HG03571 (cell line): Measurements from ENCODE around the gene ITPKB.
"Not testable (repeated sequence)": the region's sequence is repeated elsewhere in the genome, so short reads cannot be mapped to it uniquely, and the experiment has no call there.

Experiments
- ATAC-seq: cut with Tn5 transposase; IDR thresholded peaks from one replicate; pipeline ENCODE4 v1.9.1; 2021; ENCODE audit not compliant: unreplicated experiment

Gene ITPKB

GRCh38 chr1:226641671-226642231 lies 97.3 kb downstream of the ITPKB start:
- ATAC-seq = no peak

GRCh38 chr1:226640321-226641136 lies 98.6 kb downstream of the ITPKB start:
- no peak for ATAC-seq

- no peak for ATAC-seq
Observed at GRCh38 chr1:226639631-226640061, 99.4 kb downstream of the ITPKB start.

GRCh38 chr1:226639206-226639605 lies 99.9 kb downstream of the ITPKB start:
- not testable (repeated sequence) for ATAC-seq

DNA sequence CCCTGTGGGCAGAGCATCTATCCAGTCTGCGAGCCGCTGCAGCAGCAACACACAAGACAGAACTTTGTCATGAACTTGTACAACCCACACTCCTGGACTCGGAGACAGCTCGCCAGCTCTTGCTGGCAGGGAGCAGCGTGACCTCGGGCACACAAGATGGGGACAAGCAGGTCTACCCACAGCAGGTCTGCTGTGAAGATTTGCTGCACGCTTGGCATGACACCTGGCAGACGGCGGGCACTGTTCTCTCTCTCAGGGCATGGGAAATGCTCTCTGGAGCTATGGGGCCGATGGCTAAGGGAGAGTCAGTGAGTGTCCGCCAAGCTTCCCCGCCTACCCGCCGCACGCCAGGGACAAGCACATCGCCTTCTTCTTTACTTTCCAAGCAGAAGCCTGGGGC lies 100.5 kb downstream of the ITPKB start:
- no peak for ATAC-seq

DNA sequence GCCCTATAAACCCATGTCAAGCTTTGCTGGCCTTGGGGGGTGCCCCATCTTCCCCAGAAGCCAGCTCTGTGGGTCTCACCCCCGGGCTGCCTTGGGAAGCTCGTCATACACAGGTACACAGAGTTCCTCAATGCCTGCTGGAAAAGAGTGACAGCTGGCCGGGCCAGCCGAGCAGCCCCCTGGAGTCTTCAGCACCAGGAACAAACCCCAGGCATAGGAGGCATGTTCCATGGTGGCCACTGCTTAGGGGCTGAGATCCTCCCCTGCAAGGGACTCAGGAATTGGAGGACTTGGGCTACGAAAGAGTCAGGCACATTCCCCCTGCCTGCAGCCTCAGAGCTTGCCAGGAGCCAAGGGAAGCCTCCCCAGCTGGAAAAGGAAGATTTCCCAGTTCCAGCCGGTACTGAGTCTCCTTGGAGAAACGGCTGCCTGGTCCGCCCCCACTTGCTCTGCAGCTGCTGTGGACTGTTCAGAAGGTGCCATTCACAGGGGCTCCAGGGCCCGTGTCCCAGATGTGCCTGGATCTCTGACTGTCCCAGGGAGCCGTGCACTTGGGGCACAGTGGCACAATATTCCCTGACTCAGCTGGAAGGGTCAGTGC lies 101.0 kb downstream of the ITPKB start:
- ATAC-seq = no peak

DNA sequence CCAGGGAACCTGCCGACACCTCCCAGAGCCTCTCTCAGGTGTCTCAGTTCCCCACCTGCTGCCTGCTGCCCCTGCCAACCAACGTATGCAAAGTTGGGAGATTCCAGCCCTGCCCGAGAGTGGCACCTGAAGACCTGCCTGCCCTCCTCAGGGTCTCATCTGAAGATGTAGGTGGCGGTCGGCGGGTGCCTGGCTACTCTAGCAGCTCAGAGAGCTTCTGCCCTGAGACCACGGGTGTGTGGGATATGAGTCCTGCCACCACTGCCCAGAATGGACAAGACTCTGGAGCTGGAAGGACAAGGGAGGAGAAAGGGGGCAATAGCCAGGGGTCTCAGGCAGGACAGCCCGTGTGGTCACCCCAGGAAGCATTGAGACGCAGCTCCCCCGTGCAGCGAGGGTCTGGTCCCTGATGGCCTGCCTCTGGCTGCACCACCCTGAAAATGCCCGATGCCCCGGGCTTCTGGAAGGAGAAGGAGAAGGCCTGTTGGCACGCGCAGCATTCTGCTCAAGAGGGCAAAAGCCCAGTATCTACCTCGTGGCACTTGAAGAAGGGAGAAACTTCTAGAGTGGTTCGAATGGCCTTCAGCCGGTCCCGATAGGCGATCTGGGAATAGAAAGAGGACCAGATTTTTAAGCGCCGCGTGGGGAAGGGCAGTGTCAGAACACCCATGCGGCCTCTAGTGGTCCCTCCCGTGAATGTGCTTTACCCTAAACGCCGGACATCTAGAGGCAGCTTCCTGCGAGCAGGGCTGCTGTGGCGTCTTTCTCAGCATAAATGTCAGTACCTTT lies 101.7 kb downstream of the ITPKB start:
- no peak for ATAC-seq

GRCh38 chr1:226636847-226637096 lies 102.3 kb downstream of the ITPKB start:
- ATAC-seq = no peak

DNA sequence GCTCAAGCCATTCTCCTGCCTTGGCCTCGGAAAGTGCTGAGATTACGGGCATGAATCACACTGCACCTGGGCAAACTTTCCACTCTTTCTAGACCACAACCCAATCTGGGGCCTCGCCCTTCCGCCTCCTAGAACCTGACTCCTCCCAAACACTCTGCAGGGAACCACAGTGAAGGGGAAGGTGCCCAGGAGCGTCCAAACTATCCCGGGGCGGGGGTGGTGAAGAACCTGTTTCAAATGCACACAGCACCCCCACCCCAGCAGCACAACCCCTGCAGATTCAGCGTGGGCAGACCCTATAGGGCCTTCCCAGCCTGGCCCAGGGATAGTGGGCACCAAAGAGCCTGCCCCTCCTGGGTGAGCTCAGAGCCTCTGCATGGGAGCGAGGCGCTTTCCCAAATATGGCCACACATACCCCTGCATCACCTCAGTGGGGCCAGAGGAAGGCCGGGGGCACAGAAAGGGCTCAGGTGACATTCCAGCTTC lies 103.6 kb downstream of the ITPKB start:
- ATAC-seq = no peak

DNA sequence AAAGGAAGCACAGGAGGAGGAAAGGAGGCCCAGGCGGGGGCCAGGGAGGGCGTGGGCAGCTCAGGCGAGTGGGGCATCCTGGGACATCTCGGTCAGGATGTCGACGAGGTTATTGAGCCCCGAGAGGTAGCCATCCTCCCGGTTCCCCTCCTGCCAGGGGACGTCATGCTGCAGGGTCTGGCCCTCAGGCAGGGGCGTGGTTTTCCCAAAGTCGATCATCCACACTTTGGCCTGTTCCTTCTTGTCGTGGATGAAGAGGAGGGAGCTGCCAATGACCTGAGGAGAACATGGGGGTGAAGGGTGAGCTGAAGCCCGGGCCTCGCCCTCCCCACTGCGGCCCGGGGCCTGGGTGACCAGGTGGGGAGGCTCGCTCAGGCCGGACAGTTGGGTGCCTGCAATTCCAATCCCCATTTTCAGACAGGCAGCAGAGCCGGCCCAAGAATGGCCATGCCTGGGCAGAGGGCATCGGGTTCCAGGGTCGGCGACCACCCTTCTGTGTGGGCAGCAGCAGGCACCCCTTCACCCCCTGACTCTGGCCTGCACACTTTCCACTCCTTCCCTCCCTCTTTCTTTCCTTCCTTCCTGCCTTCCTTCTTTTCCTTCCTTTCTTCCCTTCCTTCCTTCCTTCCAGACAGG lies 104.4 kb downstream of the ITPKB start:
- no peak for ATAC-seq

DNA sequence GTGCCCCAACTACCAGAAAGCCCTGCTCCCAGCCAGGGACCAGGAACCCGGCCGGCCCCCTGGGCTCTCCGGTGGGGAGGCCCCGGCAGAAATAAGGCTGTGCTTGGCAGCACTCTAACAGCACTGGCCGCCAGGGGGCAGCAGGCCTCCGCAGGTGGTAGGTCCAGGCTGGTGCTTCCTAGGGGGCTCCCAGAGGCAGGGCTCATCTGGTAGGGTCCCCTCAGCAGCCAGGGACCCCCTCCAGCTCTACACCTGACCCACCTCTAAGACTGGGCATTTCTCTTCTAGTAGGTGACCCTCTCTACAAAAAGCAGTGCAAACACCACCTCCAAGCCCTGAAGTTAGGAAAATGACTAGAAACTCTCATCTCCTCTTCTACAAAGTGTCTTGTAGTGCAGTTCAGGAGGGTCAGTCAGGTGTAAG lies 104.9 kb downstream of the ITPKB start:
- ATAC-seq = peak; percentile 72

DNA sequence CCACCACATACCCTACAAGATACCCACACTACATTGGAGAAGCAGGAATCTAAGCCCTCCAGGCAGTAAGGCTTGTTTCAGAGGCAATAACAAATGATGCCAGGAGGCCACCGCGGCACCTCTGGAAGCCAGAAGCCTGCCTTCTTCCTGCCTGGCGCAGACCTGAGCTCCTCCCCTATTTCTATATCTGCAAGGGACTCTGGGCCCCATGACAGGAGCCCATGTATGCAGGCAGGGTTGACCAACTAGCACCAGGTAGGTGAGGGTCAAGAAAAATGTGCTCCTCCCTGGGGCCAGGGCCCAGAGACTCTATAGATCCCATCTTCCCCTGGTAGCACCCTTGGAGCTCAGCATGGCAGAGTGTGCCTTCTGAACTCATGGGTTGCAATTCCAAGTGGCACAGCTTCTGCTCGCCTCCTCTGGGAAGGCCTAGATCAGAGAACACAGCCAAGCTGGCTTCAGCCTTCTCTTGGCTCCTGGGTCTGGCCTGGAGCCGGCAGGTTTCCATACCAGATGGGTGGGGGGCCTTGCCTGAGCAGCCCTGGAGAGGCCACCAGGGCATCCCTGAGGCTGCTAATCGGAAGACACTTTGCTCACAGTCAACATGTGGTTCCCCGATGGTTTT lies 105.4 kb downstream of the ITPKB start:
- ATAC-seq = no peak

- ATAC-seq = no peak
Observed at GRCh38 chr1:226632922-226633351, 106.1 kb downstream of the ITPKB start.

DNA sequence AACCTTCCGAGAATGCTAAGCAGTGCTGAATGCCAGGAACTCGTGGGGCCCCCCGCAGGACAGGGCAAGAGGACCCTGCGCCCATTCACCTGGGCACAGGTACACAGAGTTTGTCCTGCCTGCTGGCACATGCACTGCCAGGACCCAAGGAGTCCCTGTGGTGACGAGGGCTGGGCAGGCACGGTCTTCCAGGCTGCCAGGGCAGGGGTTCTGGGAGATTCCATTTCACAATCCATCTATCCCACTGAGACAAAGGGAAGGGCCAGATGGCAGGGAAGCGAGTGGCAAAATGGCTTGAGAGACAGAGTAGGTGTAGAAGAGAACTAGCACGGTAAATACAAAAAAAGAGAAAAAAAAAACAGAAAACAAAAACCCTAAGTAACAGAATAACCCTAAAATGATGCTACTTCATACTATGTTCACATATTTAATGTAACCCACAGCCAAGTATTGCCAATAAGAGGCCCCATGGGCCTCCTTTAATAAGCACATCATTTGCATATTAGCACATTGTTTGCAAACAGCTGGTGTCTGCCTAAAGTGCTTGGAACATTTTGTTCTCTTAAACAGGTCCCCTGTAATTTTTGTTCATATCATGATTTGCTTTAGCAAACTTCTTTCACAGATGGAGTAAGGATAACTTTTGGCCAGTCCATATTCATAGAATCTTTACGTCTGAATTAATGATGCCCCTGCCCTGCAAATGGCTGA lies 106.8 kb downstream of the ITPKB start:
- no peak for ATAC-seq

- no peak for ATAC-seq
Observed at GRCh38 chr1:226631229-226632000, 107.7 kb downstream of the ITPKB start.

- no peak for ATAC-seq
Observed at GRCh38 chr1:226630592-226630991, 108.5 kb downstream of the ITPKB start.

DNA sequence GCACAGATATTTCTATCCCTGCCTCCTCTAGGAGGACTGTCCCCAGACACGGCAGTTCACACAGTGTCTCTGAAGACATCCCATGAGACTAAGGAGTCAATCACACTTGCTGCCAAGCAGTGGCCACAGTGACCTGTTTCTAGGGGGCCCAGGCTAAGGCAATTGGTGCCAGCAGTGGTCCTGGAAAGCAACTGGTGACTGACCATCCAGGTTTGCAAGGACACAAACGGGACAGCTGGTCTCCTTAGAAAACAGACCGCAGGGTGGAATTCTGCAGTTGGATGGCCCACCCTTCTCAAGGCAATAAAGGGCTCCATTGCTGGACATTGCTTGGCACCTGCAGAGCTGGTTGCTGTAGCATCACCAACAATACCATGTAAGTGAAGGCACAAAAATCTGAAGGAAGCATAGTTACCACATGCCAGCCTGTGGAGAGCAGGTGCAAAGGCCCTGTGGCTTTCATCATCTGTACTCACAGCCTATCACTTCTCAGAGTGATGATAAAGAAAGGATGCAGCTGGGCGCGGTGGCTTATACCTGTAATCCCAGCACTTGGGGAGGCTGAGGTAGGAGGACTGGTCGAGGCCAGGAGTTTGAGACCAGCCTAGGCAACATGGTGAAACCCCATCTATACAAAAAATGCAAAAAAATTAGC lies 109.1 kb downstream of the ITPKB start:
- no peak for ATAC-seq

GRCh38 chr1:226629210-226629895 lies 109.7 kb downstream of the ITPKB start:
- no peak for ATAC-seq
